Activated T-helper 17 cell treated with anti-CD3 and anti-CD28 coated beads, Interleukin-2, amount 50 U/mL, for 72 hours (primary cell): Measurements from ENCODE around the gene SORBS2. TPM values are rescaled to one million over a fixed set of nuclear protein-coding genes. Genes with fewer than 3 reads are reported as not detected.

Experiments
- ATAC-seq: fragments of 150-1000 bp; cut with Tn5 transposase; replicated peaks from 2 replicates; pipeline ENCODE4 v1.10.0; 2021; ENCODE audit warnings: mild to moderate bottlenecking, moderate library complexity
- H3K27ac Mint-ChIP-seq: one replicate; pipeline ENCODE4 v1.8.0; 2022; ENCODE audit warnings: mixed read lengths
- H3K27me3 Mint-ChIP-seq: one replicate; pipeline ENCODE4 v1.8.0; 2022; ENCODE audit warnings: mixed read lengths
- H3K36me3 Mint-ChIP-seq: one replicate; pipeline ENCODE4 v1.8.0; 2022; ENCODE audit warnings: low read depth, mild to moderate bottlenecking, mixed read lengths
- H3K4me1 Mint-ChIP-seq: one replicate; pipeline ENCODE4 v1.8.0; 2022; ENCODE audit warnings: mixed read lengths
- H3K4me3 Mint-ChIP-seq: one replicate; pipeline ENCODE4 v1.8.0; 2022; ENCODE audit warnings: mild to moderate bottlenecking, mixed read lengths
- H3K9me3 Mint-ChIP-seq: one replicate; pipeline ENCODE4 v1.8.0; 2022; ENCODE audit warnings: mixed read lengths
- total RNA-seq, 2 donors: library from RNA; stranded (reverse); gene quantifications; one replicate each; pipeline ENCODE4 v1.2.3, GENCODE V29; 2022

The SORBS2 gene
- total RNA-seq, 2 donors from 2014 or later = not detected

DNA sequence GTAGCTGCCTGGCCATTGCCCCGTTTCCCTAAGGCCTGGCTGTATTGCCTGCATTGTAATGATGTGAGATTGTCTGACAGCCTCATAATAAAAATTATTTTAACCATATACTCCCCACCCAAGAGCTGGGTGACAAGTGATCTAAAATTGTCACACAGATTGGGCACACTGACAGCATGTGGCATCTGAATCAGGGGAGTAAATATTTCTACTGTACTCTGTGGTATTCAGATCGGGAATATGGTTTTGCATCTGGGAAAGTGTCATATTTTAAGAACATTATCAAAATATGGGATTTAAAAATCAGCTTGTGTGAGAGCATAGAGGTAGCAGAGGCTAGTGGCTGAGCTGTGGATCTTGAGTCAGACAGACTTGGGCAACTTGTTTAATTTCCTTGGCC is 140.9 kb downstream of the SORBS2 start:
- no peak for ATAC-seq
- H3K9me3 Mint-ChIP-seq = no peaks in the 10 kb centered on the region
- no peak overlapping the region for H3K4me3 Mint-ChIP-seq
- no peaks in the 10 kb centered on the region for H3K4me1 Mint-ChIP-seq
- H3K36me3 Mint-ChIP-seq = no peaks in the 10 kb centered on the region
- peaks cover 21% of the 10 kb centered on the region for H3K27me3 Mint-ChIP-seq
- H3K27ac Mint-ChIP-seq = no peak overlapping the region

DNA sequence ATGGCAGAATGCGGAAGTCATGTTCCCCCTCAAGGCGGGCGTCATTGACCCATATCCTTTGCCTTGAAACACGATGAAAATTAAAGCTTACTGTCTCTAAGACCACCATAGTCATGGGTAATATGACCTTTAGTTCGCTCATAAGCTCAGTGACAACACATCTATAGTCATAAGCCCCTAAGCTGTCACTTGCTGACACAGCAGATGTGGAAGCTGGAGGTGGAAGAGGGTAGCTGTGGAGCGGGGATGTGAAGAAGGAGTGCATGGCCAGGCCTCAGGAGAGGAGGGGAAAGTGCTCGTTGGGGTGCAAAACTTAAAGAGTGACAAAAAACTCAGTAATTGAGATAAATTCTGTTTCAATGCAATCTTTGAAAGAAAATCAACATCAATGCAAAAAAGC is 142.7 kb downstream of the SORBS2 start:
- Mint-ChIP-seq H3K9me3 (no peaks in the 10 kb centered on the region), H3K4me1 (no peaks in the 10 kb centered on the region), H3K27ac (no peak overlapping the region), H3K4me3 (no peak overlapping the region), H3K36me3 (no peaks in the 10 kb centered on the region), H3K27me3 (peaks cover 25% of the 10 kb centered on the region)
- ATAC-seq = no peak

DNA sequence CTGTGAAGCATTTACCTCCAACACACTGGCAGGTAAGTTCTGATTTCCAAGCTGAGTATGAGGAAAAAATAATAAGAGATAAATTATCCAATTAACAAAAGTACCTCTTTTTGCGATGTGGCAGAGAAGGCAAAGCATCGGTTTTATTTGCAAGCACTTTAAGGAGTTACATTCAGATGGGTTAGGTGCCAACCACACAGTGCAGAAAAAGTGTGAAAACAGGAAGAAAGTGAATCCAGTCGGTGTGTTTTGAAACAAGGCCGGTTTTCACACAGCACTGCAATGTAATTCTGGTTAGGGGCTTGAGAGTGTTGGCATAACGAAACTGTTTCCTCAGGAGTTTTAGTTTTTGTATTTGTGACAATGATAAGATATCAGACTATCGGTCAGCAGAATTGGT is 145.8 kb downstream of the SORBS2 start:
- Mint-ChIP-seq H3K9me3 (no peaks in the 10 kb centered on the region), H3K4me3 (no peak overlapping the region)
- no peak for ATAC-seq

DNA sequence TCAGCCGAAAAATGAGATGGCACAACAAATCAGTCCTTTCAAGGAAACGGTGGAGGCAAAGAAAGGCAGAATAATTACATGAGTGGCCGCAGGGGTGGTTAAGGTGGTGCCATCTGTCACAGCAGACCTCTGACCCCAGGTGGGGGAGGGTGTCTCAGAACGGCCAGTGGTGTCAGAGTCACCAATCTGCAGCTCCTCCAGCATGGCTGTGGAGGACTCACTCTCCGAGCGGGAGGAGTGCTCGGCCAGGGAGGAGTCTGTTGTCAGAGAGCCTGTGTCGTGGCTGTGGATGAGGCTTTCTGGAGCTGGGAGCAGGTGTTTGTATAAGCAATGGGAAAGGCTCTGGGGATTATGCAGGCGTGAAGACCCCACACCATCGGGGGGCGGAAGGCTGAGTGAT is 146.3 kb downstream of the SORBS2 start:
- no peak for ATAC-seq
- Mint-ChIP-seq H3K4me3 (no peak overlapping the region), H3K36me3 (no peaks in the 10 kb centered on the region), H3K27me3 (peaks cover 21% of the 10 kb centered on the region), H3K4me1 (no peaks in the 10 kb centered on the region), H3K9me3 (no peaks in the 10 kb centered on the region), H3K27ac (no peak overlapping the region)

More for the DNA sequence above, 145.8 kb downstream of the SORBS2 start:
- Mint-ChIP-seq H3K27ac (no peak overlapping the region), H3K4me1 (no peaks in the 10 kb centered on the region), H3K27me3 (peaks cover 21% of the 10 kb centered on the region), H3K36me3 (no peaks in the 10 kb centered on the region)

DNA sequence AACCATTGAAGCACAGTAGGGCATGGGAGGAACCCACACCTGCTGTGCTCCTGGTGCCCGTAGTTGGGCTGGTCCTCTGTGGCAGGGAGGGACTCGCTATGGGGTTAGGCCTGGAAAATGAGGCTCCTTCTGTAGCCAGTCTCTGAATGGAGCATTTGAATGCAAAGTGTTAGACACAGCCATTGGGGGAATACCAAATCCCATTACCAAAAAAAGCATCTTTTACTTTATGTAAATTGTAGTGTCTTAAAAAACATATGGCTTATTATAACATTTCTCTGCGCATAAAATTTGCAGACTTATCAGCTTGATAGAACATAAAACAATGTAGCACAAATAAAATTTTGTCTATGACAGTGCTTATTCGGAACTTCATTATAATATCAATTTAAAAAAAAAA is 147.5 kb downstream of the SORBS2 start:
- H3K4me3 Mint-ChIP-seq = no peak overlapping the region
- H3K4me1 Mint-ChIP-seq = no peaks in the 10 kb centered on the region
- H3K27ac Mint-ChIP-seq = no peak overlapping the region
- no peaks in the 10 kb centered on the region for H3K36me3 Mint-ChIP-seq
- ATAC-seq = no peak
- peaks cover 21% of the 10 kb centered on the region for H3K27me3 Mint-ChIP-seq
- H3K9me3 Mint-ChIP-seq = no peaks in the 10 kb centered on the region

DNA sequence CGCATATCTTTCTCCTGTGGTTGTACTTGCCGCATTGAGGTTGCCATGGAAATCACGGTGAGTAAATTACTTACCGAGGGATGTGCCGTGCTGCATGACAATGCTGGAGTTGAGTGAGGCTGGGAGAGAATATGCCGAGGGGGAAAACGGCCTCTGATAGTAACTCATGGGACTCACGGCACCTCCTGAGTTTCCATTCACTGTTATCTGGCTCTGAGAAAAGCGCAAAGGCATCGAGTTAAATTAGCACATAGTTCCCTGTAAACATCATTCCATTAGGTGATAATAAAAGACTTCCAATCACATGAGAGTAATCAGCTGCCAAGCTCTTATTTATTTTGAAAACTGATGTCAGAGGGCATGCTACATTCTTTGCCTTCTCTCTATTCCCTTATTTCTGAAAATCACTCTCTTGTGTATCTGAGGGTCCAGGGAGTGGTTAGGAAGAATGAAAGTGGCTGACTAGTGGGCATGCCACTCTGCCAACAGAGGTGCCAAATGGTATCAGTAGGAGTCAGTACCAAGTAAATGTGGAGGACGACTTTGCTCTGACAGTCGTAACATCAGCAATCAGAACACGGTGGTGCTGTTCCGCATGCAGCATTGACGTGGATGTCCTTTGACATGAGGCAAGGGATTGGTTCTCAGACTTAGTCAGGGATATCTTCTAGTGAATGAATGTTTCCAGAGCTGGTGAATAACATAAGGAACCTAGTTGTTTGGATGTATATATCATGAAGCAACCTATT is 149.8 kb downstream of the SORBS2 start:
- no peak overlapping the region for H3K4me3 Mint-ChIP-seq
- peaks cover 10% of the 10 kb centered on the region for H3K27me3 Mint-ChIP-seq
- no peak for ATAC-seq

DNA sequence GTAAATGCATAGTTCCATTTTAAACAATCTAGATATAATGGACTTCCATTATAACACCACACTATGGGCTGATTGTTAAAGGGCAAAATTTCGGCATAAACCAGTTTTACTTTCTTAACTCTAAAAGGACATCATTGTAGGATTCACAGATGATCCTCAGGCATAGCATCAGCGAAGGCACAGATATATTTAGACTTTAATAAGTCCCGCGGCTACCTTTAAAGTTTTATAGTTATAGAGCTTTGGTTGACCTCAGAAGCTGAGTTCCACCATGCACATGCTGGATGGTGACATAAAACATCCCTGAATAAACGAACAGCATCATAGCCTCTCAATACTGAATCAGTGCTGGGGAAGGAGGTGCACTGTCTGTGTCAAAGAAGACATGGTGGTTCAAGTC is 151.7 kb downstream of the SORBS2 start:
- Mint-ChIP-seq H3K27me3 (peaks cover 8% of the 10 kb centered on the region), H3K27ac (no peak overlapping the region), H3K4me1 (no peaks in the 10 kb centered on the region), H3K9me3 (no peaks in the 10 kb centered on the region), H3K4me3 (no peak overlapping the region), H3K36me3 (no peaks in the 10 kb centered on the region)
- no peak for ATAC-seq

More for the DNA sequence above, 149.8 kb downstream of the SORBS2 start:
- H3K36me3 Mint-ChIP-seq = no peaks in the 10 kb centered on the region
- H3K4me1 Mint-ChIP-seq = no peaks in the 10 kb centered on the region
- H3K27ac Mint-ChIP-seq = no peak overlapping the region
- no peaks in the 10 kb centered on the region for H3K9me3 Mint-ChIP-seq

DNA sequence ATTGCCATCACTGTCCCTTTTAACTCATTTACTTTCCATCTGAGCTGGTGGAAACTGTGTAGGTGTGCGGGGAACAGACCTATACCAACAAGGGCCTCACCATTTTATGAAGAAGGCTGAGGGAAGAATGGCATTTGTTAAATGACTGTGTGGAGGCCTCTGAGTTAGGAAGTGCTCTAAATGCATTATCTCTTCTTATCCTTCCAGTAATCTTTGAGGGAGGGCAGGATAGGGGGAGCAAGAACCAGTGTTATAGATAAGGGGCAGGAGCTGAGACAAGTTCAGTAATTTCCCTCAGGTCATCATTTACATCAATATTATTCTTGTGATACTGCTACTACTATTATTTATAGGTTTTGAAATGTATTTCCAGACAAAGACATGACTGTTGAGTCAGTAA is 154.3 kb downstream of the SORBS2 start:
- no peak overlapping the region for H3K4me3 Mint-ChIP-seq
- H3K27me3 Mint-ChIP-seq = peaks cover 7% of the 10 kb centered on the region
- ATAC-seq = peak; percentile 38
- no peaks in the 10 kb centered on the region for H3K36me3 Mint-ChIP-seq
- H3K27ac Mint-ChIP-seq = no peak overlapping the region
- H3K4me1 Mint-ChIP-seq = no peaks in the 10 kb centered on the region
- no peaks in the 10 kb centered on the region for H3K9me3 Mint-ChIP-seq

DNA sequence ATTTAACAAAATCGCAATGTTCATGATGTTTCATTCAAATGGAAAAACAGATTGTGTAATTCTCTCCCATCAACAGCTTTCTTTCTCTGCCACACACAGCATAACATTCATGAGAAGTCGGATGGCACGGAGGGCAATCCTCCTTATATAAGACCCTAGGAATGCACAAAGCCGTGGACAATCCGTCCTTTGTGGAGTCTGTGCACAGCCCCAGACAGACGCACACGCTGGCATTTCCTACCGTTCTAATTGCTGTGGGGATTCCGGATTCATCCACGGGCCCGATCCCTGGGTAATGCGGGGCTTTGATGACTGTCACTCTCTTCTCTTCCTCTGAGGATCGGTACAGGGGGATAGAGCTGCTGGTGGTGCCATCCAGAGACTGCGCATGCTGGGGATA is 154.8 kb downstream of the SORBS2 start:
- no peak for ATAC-seq
- Mint-ChIP-seq H3K36me3 (no peaks in the 10 kb centered on the region), H3K27me3 (peaks cover 9% of the 10 kb centered on the region), H3K27ac (no peak overlapping the region), H3K4me3 (no peak overlapping the region), H3K9me3 (no peaks in the 10 kb centered on the region), H3K4me1 (no peaks in the 10 kb centered on the region)

DNA sequence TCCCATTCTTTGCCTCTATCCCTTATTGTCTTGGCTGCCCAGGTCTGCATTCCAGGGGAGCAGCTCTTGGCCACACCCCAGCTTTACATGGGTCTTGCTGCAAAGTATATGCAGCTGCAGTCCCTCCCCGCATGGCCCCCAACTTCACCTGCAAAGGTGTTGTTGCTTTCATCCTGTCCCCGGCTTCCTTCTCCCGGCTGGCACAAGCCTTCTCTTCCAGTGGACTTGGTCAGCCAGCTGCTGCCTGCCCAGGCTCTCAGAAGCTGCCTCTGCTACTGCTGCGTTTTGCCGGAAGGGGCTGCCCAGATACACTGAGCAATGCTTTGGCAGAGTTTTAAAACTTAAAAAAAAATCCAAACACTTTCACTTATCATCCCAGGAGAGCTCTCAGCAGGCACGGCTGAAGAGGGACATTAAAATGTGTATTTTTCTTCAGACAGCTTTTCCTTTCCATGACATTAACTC is 155.5 kb downstream of the SORBS2 start:
- Mint-ChIP-seq H3K4me1 (no peaks in the 10 kb centered on the region), H3K27ac (no peak overlapping the region), H3K36me3 (no peaks in the 10 kb centered on the region), H3K9me3 (no peaks in the 10 kb centered on the region), H3K4me3 (no peak overlapping the region), H3K27me3 (peaks cover 11% of the 10 kb centered on the region)
- no peak for ATAC-seq

DNA sequence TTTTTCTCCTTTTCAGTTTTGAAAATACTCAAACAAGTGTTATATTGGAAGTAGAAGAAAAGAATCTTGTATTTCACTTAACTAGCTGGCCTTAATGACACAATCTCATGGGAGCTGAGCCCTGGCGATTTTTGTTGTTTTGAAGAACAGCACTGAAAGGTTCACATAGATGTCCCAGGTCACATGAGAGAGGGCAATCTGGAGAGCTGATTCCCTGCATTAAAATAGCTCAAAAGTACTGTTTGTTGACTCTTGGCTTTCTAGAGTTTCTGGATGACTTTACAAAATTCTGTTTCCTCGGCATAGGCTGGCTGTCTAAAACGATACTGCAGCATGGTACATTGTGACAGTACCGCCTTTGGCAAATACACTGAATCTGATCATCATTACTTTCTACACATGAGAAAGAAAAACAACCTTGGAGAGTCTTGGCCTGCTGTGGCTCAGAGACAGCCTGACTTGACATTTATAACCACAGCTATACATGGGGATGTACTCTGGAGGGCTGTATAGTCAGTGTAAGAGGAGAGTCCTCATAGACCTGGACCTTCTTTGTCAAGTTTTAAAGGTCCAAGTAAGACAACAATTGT is 156.9 kb downstream of the SORBS2 start:
- H3K27ac Mint-ChIP-seq = no peak overlapping the region

DNA sequence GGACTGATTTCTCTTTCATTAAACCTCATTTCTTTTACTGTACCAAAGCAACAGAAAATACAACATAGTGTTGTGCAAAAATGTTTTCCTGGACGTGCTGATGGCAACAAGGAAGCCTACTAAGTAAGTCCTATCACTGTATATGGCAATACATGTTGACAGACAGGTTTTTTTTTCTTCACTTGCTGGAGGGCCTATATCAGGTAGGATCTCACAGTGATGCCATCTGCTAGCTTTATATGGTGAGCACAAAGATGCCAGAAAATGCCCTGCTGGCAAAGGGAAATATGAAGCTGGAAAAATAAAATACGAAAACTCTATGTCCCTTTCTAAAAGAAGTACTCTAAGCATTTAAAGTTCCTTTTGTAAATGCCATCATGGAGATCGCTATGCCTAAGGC is 157.7 kb downstream of the SORBS2 start:
- Mint-ChIP-seq H3K36me3 (no peaks in the 10 kb centered on the region), H3K4me3 (no peak overlapping the region), H3K4me1 (no peaks in the 10 kb centered on the region), H3K27ac (no peak overlapping the region), H3K9me3 (no peaks in the 10 kb centered on the region), H3K27me3 (peaks cover 17% of the 10 kb centered on the region)
- ATAC-seq = no peak

More for the DNA sequence above, 156.9 kb downstream of the SORBS2 start:
- no peak for ATAC-seq
- Mint-ChIP-seq H3K4me1 (no peaks in the 10 kb centered on the region), H3K9me3 (no peaks in the 10 kb centered on the region), H3K4me3 (no peak overlapping the region), H3K36me3 (no peaks in the 10 kb centered on the region), H3K27me3 (peaks cover 15% of the 10 kb centered on the region)

DNA sequence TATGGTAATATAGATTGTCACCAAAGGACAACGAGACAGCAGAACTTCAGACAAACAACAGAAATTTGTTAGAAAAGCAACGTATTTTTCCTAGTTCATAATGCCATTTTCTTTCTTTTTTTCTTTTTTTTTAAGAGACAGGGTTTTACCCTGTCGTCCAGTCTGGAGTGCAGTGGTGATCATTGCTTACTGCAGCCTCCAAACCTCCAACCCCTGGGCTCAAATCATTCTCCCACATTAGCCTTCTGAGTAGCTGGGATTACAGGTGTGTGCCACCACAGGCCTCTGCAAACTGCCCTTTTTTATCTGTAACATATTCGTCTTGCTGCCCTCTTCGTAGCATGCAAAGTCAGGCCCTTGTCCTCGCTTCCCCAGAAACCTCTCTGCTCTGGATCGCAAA is 160.1 kb downstream of the SORBS2 start:
- Mint-ChIP-seq H3K4me1 (no peaks in the 10 kb centered on the region), H3K9me3 (no peaks in the 10 kb centered on the region), H3K4me3 (no peak overlapping the region), H3K36me3 (no peaks in the 10 kb centered on the region), H3K27ac (no peak overlapping the region), H3K27me3 (peaks cover 20% of the 10 kb centered on the region)
- ATAC-seq = no peak

DNA sequence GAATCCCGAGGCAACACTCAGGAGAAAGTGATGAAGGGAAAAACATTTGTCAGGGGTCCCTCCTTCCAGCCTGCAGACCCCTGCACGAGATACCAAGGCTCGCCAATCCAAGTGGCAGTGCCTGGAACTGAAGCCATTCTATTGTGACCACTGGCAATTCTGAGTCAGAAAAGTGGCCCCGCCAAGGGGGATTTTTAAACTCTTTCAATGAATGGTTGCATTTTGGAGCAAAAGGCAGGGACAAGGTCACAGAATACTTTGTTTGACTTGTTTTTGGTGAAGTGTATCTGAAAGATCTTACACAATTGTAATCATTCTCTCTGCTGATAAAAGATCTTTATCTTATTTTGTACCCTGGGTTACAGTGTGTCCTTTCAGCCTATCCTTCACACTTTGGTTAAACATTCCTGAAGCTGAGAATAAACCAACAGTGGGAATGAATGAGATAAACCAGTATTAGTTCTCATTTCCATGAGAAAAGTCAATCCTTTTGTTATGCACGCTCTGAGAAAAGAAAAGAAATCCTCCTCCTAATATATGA is 160.8 kb downstream of the SORBS2 start:
- Mint-ChIP-seq H3K4me3 (no peak overlapping the region), H3K27ac (no peak overlapping the region), H3K4me1 (no peaks in the 10 kb centered on the region), H3K36me3 (no peaks in the 10 kb centered on the region), H3K27me3 (peaks cover 19% of the 10 kb centered on the region), H3K9me3 (no peaks in the 10 kb centered on the region)
- ATAC-seq = no peak

DNA sequence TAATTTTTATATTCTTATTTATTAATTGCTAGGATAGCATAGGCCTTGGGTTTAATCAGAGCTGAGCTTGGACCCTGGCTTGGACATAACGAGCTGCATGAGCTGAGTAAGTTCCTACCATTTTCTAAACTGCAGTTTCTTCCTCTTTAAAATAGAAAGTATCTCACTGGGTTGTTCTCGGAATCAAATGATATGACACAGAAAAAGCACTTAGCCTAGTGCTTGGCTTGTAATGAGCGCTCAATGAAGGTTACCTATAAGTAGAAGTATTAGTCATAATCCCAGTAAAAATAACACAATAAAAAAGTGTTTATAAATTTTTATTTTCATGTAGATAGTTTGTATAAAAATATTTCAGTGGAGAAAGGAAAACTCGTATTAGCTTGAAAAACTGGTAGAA is 163.4 kb downstream of the SORBS2 start:
- Mint-ChIP-seq H3K27ac (no peak overlapping the region), H3K4me3 (no peak overlapping the region), H3K4me1 (no peaks in the 10 kb centered on the region), H3K9me3 (no peaks in the 10 kb centered on the region), H3K36me3 (no peaks in the 10 kb centered on the region), H3K27me3 (peaks cover 20% of the 10 kb centered on the region)
- ATAC-seq = no peak
